Loucy (cell line): ENCODE results near the gene NRG3.

Source experiments
- H2AFZ ChIP-seq: fragments of 200-600 bp; sonication (generic); 2 replicates; pipeline ENCODE4 v1.6.0; 2016; ENCODE audit warnings: antibody characterized with exemption, mild to moderate bottlenecking, low read length, moderate library complexity
- H3F3A ChIP-seq: fragments of 200-600 bp; 2 replicates; pipeline ENCODE4 v1.6.0; 2016; ENCODE audit warnings: antibody characterized with exemption, low read depth, mild to moderate bottlenecking
- H3K27me3 ChIP-seq: fragments of 200-600 bp; sonication (generic); 2 replicates; pipeline ENCODE4 v1.6.1; 2014; ENCODE audit warnings: low read length, mild to moderate bottlenecking; ENCODE audit not compliant: insufficient read depth, poor library complexity, severe bottlenecking
- H3K36me3 ChIP-seq: fragments of 200-600 bp; sonication (generic); 2 replicates; pipeline ENCODE4 v1.6.1; 2016; ENCODE audit warnings: low read length; ENCODE audit not compliant: insufficient read depth
- H3K4me1 ChIP-seq: fragments of 200-600 bp; sonication (generic); 2 replicates; pipeline ENCODE4 v1.5.1; 2014; ENCODE audit warnings: low read length, mild to moderate bottlenecking; ENCODE audit not compliant: insufficient read depth, poor library complexity, severe bottlenecking
- H3K4me2 ChIP-seq: fragments of 200-600 bp; sonication (generic); 2 replicates; pipeline ENCODE4 v1.6.0; 2014; ENCODE audit warnings: antibody characterized with exemption, low read length, low read depth, mild to moderate bottlenecking; ENCODE audit not compliant: poor library complexity, severe bottlenecking
- H3K4me3 ChIP-seq: fragments of 200-600 bp; sonication (generic); 2 replicates; pipeline ENCODE4 v1.5.1; 2014; ENCODE audit warnings: low read length, mild to moderate bottlenecking, mixed read lengths; ENCODE audit not compliant: poor library complexity, severe bottlenecking
- H3K79me2 ChIP-seq: fragments of 200-600 bp; sonication (generic); 2 replicates; pipeline ENCODE4 v1.6.1; 2014; ENCODE audit warnings: low read length; ENCODE audit not compliant: insufficient read depth
- H3K9ac ChIP-seq: fragments of 200-600 bp; sonication (generic); 2 replicates; pipeline ENCODE4 v1.6.0; 2014; ENCODE audit warnings: mild to moderate bottlenecking, low read depth, low read length, moderate library complexity; ENCODE audit not compliant: poor library complexity, severe bottlenecking
- H3K9me2 ChIP-seq: fragments of 200-600 bp; sonication (generic); replicated peaks from 2 replicates; pipeline ENCODE4 v1.6.1; 2016; ENCODE audit warnings: low read depth, low read length, mixed read lengths
- H3K9me3 ChIP-seq: fragments of 200-600 bp; sonication (generic); 2 replicates; pipeline ENCODE4 v1.6.1; 2014; ENCODE audit warnings: mild to moderate bottlenecking, antibody characterized with exemption, low read length, low read depth; ENCODE audit not compliant: insufficient read depth
- H4K20me1 ChIP-seq: fragments of 200-600 bp; sonication (generic); 2 replicates; pipeline ENCODE4 v1.6.0; 2014; ENCODE audit warnings: antibody characterized with exemption, low read length, mild to moderate bottlenecking; ENCODE audit not compliant: insufficient read depth, poor library complexity, severe bottlenecking
- CTCF ChIP-seq: fragments of 200-600 bp; sonication (generic); conservative IDR thresholded peaks from 2 replicates; pipeline ENCODE4 v1.5.1; 2014; ENCODE audit warnings: mild to moderate bottlenecking, antibody characterized with exemption, low read length
- EZH2phosphoT487 ChIP-seq: fragments of 200-600 bp; IDR thresholded peaks from 2 replicates; pipeline ENCODE4 v1.6.1; 2018; ENCODE audit warnings: antibody characterized with exemption, mild to moderate bottlenecking, moderate library complexity, borderline replicate concordance

Gene NRG3

GRCh38 chr10:82609845-82610244 lies 734.9 kb downstream of the NRG3 start:
- H3K79me2 ChIP-seq = no peaks in the 10 kb centered on the region
- no peak overlapping the region for H2AFZ ChIP-seq

GRCh38 chr10:82618007-82618406 lies 743.0 kb downstream of the NRG3 start:
- H3K4me3 ChIP-seq = no peak overlapping the region
- no peaks in the 10 kb centered on the region for H3K9me2 ChIP-seq
- no peaks in the 10 kb centered on the region for H3K36me3 ChIP-seq
- no peaks in the 10 kb centered on the region for H3K79me2 ChIP-seq
- H4K20me1 ChIP-seq = no peaks in the 10 kb centered on the region
- no peaks in the 10 kb centered on the region for H3K4me1 ChIP-seq
- no peak overlapping the region for H2AFZ ChIP-seq
- H3K27me3 ChIP-seq = no peaks in the 10 kb centered on the region
- no peaks in the 10 kb centered on the region for H3K9me3 ChIP-seq
- no peaks in the 10 kb centered on the region for H3F3A ChIP-seq
- H3K4me2 ChIP-seq = no peak overlapping the region
- no peak overlapping the region for H3K9ac ChIP-seq
- TF ChIP-seq EZH2phosphoT487 = no peak
- no peak for TF ChIP-seq CTCF

More at GRCh38 chr10:82609845-82610244, 734.9 kb downstream of the NRG3 start:
- H4K20me1 ChIP-seq = no peaks in the 10 kb centered on the region
- H3K9ac ChIP-seq = no peak overlapping the region
- H3K9me2 ChIP-seq = no peaks in the 10 kb centered on the region
- no peak overlapping the region for H3K4me2 ChIP-seq
- TF ChIP-seq EZH2phosphoT487 (no peak), CTCF (no peak)
- no peak overlapping the region for H3K4me3 ChIP-seq
- H3K27me3 ChIP-seq = no peaks in the 10 kb centered on the region
- H3F3A ChIP-seq = no peaks in the 10 kb centered on the region
- no peaks in the 10 kb centered on the region for H3K36me3 ChIP-seq
- no peaks in the 10 kb centered on the region for H3K9me3 ChIP-seq
- H3K4me1 ChIP-seq = no peaks in the 10 kb centered on the region

- TF ChIP-seq EZH2phosphoT487 (no peak), CTCF (no peak)
- H3F3A ChIP-seq = no peaks in the 10 kb centered on the region
- no peaks in the 10 kb centered on the region for H3K4me1 ChIP-seq
- H3K9me2 ChIP-seq = no peaks in the 10 kb centered on the region
- H3K27me3 ChIP-seq = no peaks in the 10 kb centered on the region
- no peak overlapping the region for H3K4me3 ChIP-seq
- no peaks in the 10 kb centered on the region for H3K79me2 ChIP-seq
- no peak overlapping the region for H3K4me2 ChIP-seq
- no peaks in the 10 kb centered on the region for H3K9me3 ChIP-seq
- no peaks in the 10 kb centered on the region for H3K36me3 ChIP-seq
- H4K20me1 ChIP-seq = no peaks in the 10 kb centered on the region
- no peak overlapping the region for H2AFZ ChIP-seq
- no peak overlapping the region for H3K9ac ChIP-seq
Measured at GRCh38 chr10:82621680-82622079, 746.7 kb downstream of the NRG3 start.
